Psoas muscle (tissue), 8 donors: ENCODE measurements around the gene COBLL1. TPM values are rescaled to one million over a fixed set of nuclear protein-coding genes. Genes with fewer than 3 reads are reported as not detected.

Experiments used
- ATAC-seq, 4 donors: fragments of 200-7000 bp; cut with Tn5 transposase; one replicate each; pipeline ENCODE4 v1.9.1; 2020; ENCODE audit warnings: moderate library complexity in 3 of 4, mild to moderate bottlenecking in 2 of 4
- DNase-seq, 2 donors: peaks; one replicate each; pipeline ENCODE4 v3.0.0-alpha.2; 2020
- H3K27ac ChIP-seq: fragments of 200-600 bp; one replicate; pipeline ENCODE4 v1.8.0; 2022
- H3K27me3 ChIP-seq, 3 donors: fragments of 200-600 bp in 1 of 3; one replicate each; pipeline versions ENCODE4 v1.6.1 to v1.8.0; 2013 to 2022; ENCODE audit warnings: low read length in 2 of 3, mild to moderate bottlenecking in 2 of 3, moderate library complexity in 1 of 3; ENCODE audit not compliant: insufficient read depth in 3 of 3
- H3K36me3 ChIP-seq, 2 donors: fragments of 200-600 bp in 1 of 2; one replicate each; pipeline versions ENCODE4 v1.6.1 to v1.8.0; 2013 to 2022; ENCODE audit warnings: low read depth in 1 of 2, mild to moderate bottlenecking in 1 of 2, moderate library complexity in 1 of 2; ENCODE audit not compliant: insufficient read depth in 1 of 2
- H3K4me1 ChIP-seq: fragments of 200-600 bp; one replicate; pipeline ENCODE4 v1.8.0; 2022
- H3K4me3 ChIP-seq: fragments of 200-600 bp; one replicate; pipeline ENCODE4 v1.8.0; 2022; ENCODE audit warnings: mild to moderate bottlenecking
- H3K9me3 ChIP-seq: fragments of 200-600 bp; one replicate; pipeline ENCODE4 v1.8.0; 2022
- CTCF ChIP-seq: fragments of 200-600 bp; IDR thresholded peaks from one replicate; pipeline ENCODE4 v1.8.0; 2022; ENCODE audit warnings: antibody characterized with exemption
- WGBS, 3 donors: extraction: QIAGEN DNeasy Blood & Tissue Kit; methylation state at CpG; one replicate each; pipeline versions ENCODE4 v1.1.6 to v1.1.7; 2013; 5-methylcytosine and 5-hydroxymethylcytosine counted together
- intact Hi-C, 2 donors: fragments of 100-400 bp; cut with DNase I; formaldehyde crosslinking; loops; one replicate each; pipeline versions ENCODE4 v1.11.0 to v1.14.2; 2022
- long read RNA-seq, 2 donors: library from polyadenylated mRNA; unstranded; transcript quantifications; one replicate each; pipeline ENCODE4 v2.0.0, GENCODE V29; 2021
- polyA plus RNA-seq, 3 donors: library from polyadenylated mRNA; stranded (reverse); fragments of 200-250 nt; gene quantifications; one replicate each; pipeline ENCODE4 v1.2.3, GENCODE V29; 2013
- total RNA-seq, 4 donors: library from RNA; stranded (reverse); fragmentation: NEBNext Ultra II Directional in 2 of 4; extraction: Animal tissue kit (Norgen Biotek cat#: 25700) in 2 of 4; gene quantifications; one replicate each; pipeline versions ENCODE4 v1.2.1 to v1.2.4, GENCODE V29; 2021 to 2023
- donor health status: healthy with polysubstance abuse.
- donor health status: DM: no; HTN: no; CAD: no; lungs with moderate emphysema.
- donor health status: Bipolar disorder and iron deficiency.
- donor health status: healthy.
- donor health status: DM: yes; HTN: yes; CAD: no.
- donor health status: DM: no; HTN: no; CAD: no.
- donor health status: DM: no; HTN: no; CAD: no.
- donor health status: DM: yes; HTN: yes; CAD: no.

Gene COBLL1
- total RNA-seq, result 1 to 10 TPM; 3.4 to 6.1 (median 4.6) TPM
- polyA plus RNA-seq, result 1 to 10 TPM; 1.5 to 1.9 (median 1.5) TPM
- long read RNA-seq, donor 1, full-length matches to known transcripts, result 1 of 3 reads
- long read RNA-seq, donor 1, partial matches to known transcripts, result 1 of 3 reads
- long read RNA-seq, donor 1, other reads (novel, unspliced or antisense), result 1 of 3 reads
- long read RNA-seq, donor 2, full-length matches to known transcripts, result 2 of 2 reads
- long read RNA-seq, donor 2, partial matches to known transcripts, result 0 of 2 reads
- long read RNA-seq, donor 2, other reads (novel, unspliced or antisense), result 0 of 2 reads

GRCh38 chr2:164841719-164842623 is at the start of gene COBLL1:
Gene COBLL1 (minus strand): TSS chr2:164841823. CDS start chr2:164841196, 627 bp downstream.
- Histone ChIP-seq H3K27ac (peak within 1 kb of the TSS; percentile 83), H3K27me3 (no peaks in the 10 kb centered on the region), H3K9me3 (no peaks in the 10 kb centered on the region), H3K4me1 (no peaks in the 10 kb centered on the region), H3K4me3 (peak within 1 kb of the TSS; percentile 90), H3K36me3 (no peaks in the 10 kb centered on the region)
- peak; percentile 71 for TF ChIP-seq CTCF
- DNase-seq (peak; percentile 72 to 79), ATAC-seq (peak; percentile 78 to 85 (median 82))
- intact Hi-C loops, result loop anchor here (5.0 to 10.0 kb wide), 4 partner anchors 55 to 107 kb away; no protein-coding TSS in a partner anchor
- WGBS, 3 donors, result 0 to 1% (median 0%) methylated on average over 57 of the region's 57 CpGs

- WGBS, 3 donors, result 18 to 30% (median 20%) methylated on average over 4 of the region's 4 CpGs
- Histone ChIP-seq H3K36me3 (no peaks in the 10 kb centered on the region), H3K27ac (no peak overlapping the region), H3K4me1 (no peaks in the 10 kb centered on the region), H3K27me3 (no peaks in the 10 kb centered on the region), H3K9me3 (no peaks in the 10 kb centered on the region), H3K4me3 (no peak overlapping the region)
- TF ChIP-seq CTCF, result no peak
- ATAC-seq, result no peak
- intact Hi-C loops, result no loop called here
- DNase-seq, result no peak
Measured at GRCh38 chr2:164890544-164890943, 48.9 kb upstream of the COBLL1 start.

GRCh38 chr2:164888592-164888991 is 47.0 kb upstream of the COBLL1 start:
- intact Hi-C loops, result no loop called here
- H3K4me3 ChIP-seq, result no peak overlapping the region

GRCh38 chr2:164887434-164888144 is 46.0 kb upstream of the COBLL1 start:
- H3K4me3 ChIP-seq, result no peak overlapping the region
- intact Hi-C loops, result no loop called here
- DNase-seq, result no peak
- TF ChIP-seq CTCF, result no peak
- WGBS, 3 donors, result 65 to 70% (median 68%) methylated on average over 4 of the region's 4 CpGs
- no peaks in the 10 kb centered on the region for H3K4me1 ChIP-seq
- no peaks in the 10 kb centered on the region for H3K9me3 ChIP-seq
- no peaks in the 10 kb centered on the region for H3K36me3 ChIP-seq
- no peak overlapping the region for H3K27ac ChIP-seq
- no peaks in the 10 kb centered on the region for H3K27me3 ChIP-seq
- ATAC-seq, result no peak

More at GRCh38 chr2:164888592-164888991, 47.0 kb upstream of the COBLL1 start:
- DNase-seq (no peak), ATAC-seq (no peak)
- H3K9me3 ChIP-seq, result no peaks in the 10 kb centered on the region
- WGBS, 3 donors, result 87 to 92% (median 90%) methylated on average over 3 of the region's 3 CpGs
- H3K36me3 ChIP-seq, result no peaks in the 10 kb centered on the region
- no peak for TF ChIP-seq CTCF
- H3K27me3 ChIP-seq, result no peaks in the 10 kb centered on the region
- no peaks in the 10 kb centered on the region for H3K4me1 ChIP-seq
- no peak overlapping the region for H3K27ac ChIP-seq
